Right ventricle myocardium inferior (tissue), 1 donor: ENCODE data around the gene CAMSAP3. TPM values are rescaled to one million over a fixed set of nuclear protein-coding genes. Genes with fewer than 3 reads are reported as not detected.

ENCODE experiments used
- ATAC-seq: fragments of 200-7000 bp; cut with Tn5 transposase; one replicate; pipeline ENCODE4 v1.9.1; 2020; ENCODE audit warnings: mild to moderate bottlenecking, moderate library complexity
- DNase-seq: peaks from one replicate; pipeline ENCODE4 v3.0.0; 2021; ENCODE audit errors: missing footprints
- intact Hi-C: fragments of 100-400 bp; cut with DNase I; formaldehyde crosslinking; loops from one replicate; pipeline ENCODE4 v1.11.0; 2022
- total RNA-seq: library from RNA; stranded (reverse); fragmentation: NEBNext Ultra II Directional; extraction: Animal tissue kit (Norgen Biotek cat#: 25700); gene quantifications from one replicate; pipeline ENCODE4 v1.2.1, GENCODE V29; 2021
- donor health status: DM: no; HTN: yes; CAD: no; lungs with severe emphysema.

CAMSAP3 gene
- total RNA-seq, 1 donor from 2014 or later = 1.9 TPM

- ATAC-seq (no peak), DNase-seq (no peak)
- intact Hi-C loops = no loop called here
These were observed 12.4 kb downstream of the CAMSAP3 start for GRCh38 chr19:7607874-7608560.

GRCh38 chr19:7610491-7611240 is 15.0 kb downstream of the CAMSAP3 start:
- intact Hi-C loops = no loop called here
- ATAC-seq (no peak), DNase-seq (no peak)

- ATAC-seq (no peak), DNase-seq (no peak)
- intact Hi-C loops = no loop called here
These were observed 16.0 kb downstream of the CAMSAP3 start for GRCh38 chr19:7611541-7612279.

GRCh38 chr19:7612282-7613274 is 16.9 kb downstream of the CAMSAP3 start:
- DNase-seq = no peak
- ATAC-seq = no peak
- intact Hi-C loops = no loop called here

GRCh38 chr19:7614859-7615741 is 19.4 kb downstream of the CAMSAP3 start:
- no peak for DNase-seq

GRCh38 chr19:7617172-7617571 is 21.5 kb downstream of the CAMSAP3 start:
- ATAC-seq (no peak), DNase-seq (no peak)
- intact Hi-C loops = no loop called here

More at GRCh38 chr19:7614859-7615741, 19.4 kb downstream of the CAMSAP3 start:
- intact Hi-C loops = no loop called here
- ATAC-seq = no peak

- intact Hi-C loops = no loop called here
- DNase-seq = no peak
- ATAC-seq = no peak
These were observed 22.1 kb downstream of the CAMSAP3 start for GRCh38 chr19:7617735-7618134.

- ATAC-seq (no peak), DNase-seq (no peak)
- intact Hi-C loops = no loop called here
These were observed 22.7 kb downstream of the CAMSAP3 start for GRCh38 chr19:7618348-7618747.

GRCh38 chr19:7618771-7619510 is 23.3 kb downstream of the CAMSAP3 start:
- intact Hi-C loops = no loop called here

GRCh38 chr19:7619671-7620441 is 24.2 kb downstream of the CAMSAP3 start:
- DNase-seq (no peak), ATAC-seq (no peak)
- intact Hi-C loops = no loop called here

More at GRCh38 chr19:7618771-7619510, 23.3 kb downstream of the CAMSAP3 start:
- DNase-seq (no peak), ATAC-seq (no peak)

- intact Hi-C loops = no loop called here
- ATAC-seq (no peak), DNase-seq (no peak)
These were observed 25.1 kb downstream of the CAMSAP3 start for GRCh38 chr19:7620442-7621412.

- DNase-seq = no peak
- intact Hi-C loops = no loop called here
- ATAC-seq = no peak
These were observed 27.4 kb downstream of the CAMSAP3 start for GRCh38 chr19:7622933-7623685.

- ATAC-seq (no peak), DNase-seq (no peak)
- intact Hi-C loops = no loop called here
These were observed 28.3 kb downstream of the CAMSAP3 start for GRCh38 chr19:7623725-7624603.
